Activated CD4-positive, CD25-positive, alpha-beta regulatory T cell (primary cell): ENCODE measurements around the gene GCNT2.
"Not testable (repeated sequence)": the region's sequence is repeated elsewhere in the genome, so short reads cannot be mapped to it uniquely, and the experiment has no call there.

ENCODE experiments used
- DNase-seq, 4 experiments: peaks; one replicate each; lab custom pipeline; 2025; lab: John Stamatoyannopoulos, UW

The GCNT2 gene

DNA sequence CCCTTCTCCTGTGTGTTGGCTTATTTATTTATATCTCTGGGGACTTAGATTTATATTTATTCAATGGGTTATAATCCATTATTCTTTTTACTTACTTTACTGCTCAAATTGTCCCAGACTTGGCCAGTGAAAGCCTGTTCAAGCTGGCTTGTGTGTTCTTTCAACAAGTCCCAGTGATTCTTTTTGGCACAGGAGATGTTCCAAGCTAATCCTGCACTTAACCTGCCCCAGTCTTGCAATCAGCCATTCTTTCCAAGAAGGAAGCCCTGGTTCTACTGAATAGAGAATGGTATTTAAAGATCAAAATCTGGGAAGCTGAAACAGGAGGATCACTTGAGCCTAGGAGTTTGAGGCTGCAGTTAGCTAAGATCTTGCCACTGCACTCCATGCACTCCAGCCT is 26.7 kb downstream of the GCNT2 start:
- DNase-seq: no peak

DNA sequence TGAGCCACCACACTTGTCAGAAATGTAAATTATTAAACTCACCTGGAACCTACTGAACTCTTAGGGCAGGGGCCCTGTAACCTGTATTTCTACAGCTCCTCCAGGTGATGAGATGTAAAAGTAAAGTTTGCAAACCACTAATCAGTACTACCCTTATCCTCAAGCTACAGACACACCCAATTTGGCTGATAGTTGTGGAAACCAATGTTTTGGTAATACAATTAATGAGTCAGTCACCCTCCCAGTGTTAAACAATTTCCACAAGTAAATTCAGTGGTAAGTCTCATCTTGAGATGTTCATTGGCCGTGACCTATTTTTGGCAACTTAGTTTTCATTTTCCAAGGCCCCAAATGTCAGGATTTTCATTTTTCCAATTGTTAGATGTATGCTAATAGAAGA is 29.6 kb downstream of the GCNT2 start:
- DNase-seq: no peak

DNA sequence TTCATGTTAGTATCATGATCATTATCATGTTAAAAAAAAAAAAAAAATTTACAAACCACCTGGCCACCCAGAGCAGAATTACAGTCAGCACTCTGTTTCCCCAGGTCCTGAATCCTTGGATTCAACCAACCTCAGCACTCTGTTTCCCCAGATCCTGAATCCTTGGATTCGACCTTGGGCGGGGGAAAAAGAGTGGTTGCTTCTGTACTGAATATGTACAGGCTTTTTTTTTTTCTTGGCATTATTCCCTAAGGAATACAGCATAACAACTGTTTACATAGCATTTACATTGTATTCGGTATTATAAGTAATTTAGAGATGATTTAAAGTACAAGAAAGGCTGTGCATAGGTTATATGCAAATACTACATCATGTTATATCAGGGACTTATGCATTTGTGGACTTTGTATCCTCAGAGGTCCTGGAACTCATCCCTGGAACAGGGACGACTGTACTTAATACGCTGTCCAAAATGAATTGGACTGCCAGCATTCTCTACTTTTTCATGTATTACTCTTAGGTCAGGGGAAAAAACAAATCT is 31.2 kb downstream of the GCNT2 start:
- DNase-seq: no peak

DNA sequence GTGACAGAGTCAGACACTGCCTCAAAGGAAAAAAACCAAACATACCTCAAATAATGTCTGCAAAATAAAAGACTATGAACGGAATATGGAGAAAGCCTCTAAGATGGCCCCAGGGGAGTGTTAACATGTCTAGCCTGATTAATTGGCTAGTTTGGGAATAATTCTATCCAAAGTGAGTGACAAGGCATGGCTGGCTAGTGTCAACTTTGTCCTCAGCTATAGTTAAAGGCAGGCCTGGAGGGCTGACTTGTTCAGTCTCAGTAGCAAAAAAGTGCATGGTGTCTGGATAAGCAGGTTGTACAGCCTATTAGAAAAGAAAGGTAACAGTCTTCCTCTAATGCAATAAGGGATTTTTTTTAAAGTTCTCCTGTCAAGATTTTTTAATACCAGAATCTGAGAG is 32.7 kb downstream of the GCNT2 start:
- DNase-seq: no peak

DNA sequence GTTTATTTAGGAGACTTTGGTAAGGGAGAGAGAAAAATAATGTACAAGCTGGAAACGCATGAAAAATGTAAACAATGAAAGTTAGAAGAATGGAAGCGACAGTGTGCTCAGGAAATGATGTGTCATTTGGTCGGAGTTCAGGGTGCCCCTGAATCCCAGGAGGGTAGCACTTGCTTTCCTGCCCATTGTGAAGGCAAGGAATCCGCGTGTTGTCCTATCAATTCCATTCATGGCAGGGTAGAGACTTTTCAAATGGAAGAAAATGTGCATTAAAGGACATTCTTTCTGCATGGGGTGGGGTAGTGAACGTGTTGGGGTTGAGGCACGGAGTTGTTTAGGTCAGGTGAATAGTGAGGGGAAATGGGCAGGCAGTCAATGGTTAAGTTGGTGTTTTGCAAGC is 33.7 kb downstream of the GCNT2 start:
- DNase-seq: no peak

DNA sequence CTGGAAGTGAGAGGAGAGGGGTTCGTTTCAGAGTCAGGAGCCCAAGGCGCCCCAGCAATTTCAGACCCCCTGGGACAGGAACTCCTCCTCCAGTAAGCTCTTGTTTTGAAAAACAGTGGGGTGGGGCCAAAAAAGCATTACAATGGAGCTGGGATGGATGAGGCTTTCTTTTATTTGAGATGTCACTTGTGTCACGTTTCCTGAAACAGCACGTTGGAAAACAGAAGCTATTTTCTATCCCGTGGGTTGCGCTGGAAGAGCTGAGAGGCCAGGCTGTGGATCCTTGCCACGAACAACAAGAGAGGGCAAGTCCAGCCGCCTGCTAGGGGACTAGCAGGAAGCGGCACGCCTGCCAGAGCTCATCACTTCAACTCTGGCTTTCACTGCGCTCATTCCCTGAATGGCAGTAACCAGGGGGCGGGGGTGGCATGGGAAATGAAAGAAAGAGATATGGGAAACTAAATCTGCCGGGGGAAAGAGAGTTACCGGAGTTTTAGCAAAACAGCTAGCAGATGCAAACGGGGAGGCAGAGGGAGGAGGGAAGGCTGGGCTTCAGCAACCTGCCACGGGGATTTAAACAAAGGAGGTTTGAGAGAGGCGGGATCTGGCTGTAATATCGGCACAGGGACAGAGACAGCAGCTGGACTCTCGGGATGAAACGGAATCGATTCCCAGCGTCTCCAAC is 34.6 kb downstream of the GCNT2 start:
- no peak for DNase-seq

DNA sequence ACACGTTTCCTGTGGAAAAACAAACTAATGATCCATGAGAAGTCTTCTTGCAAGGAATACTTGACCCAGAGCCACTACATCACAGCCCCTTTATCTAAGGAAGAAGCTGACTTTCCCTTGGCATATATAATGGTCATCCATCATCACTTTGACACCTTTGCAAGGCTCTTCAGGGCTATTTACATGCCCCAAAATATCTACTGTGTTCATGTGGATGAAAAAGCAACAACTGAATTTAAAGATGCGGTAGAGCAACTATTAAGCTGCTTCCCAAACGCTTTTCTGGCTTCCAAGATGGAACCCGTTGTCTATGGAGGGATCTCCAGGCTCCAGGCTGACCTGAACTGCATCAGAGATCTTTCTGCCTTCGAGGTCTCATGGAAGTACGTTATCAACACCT is 35.4 kb downstream of the GCNT2 start:
- DNase-seq: no peak

DNA sequence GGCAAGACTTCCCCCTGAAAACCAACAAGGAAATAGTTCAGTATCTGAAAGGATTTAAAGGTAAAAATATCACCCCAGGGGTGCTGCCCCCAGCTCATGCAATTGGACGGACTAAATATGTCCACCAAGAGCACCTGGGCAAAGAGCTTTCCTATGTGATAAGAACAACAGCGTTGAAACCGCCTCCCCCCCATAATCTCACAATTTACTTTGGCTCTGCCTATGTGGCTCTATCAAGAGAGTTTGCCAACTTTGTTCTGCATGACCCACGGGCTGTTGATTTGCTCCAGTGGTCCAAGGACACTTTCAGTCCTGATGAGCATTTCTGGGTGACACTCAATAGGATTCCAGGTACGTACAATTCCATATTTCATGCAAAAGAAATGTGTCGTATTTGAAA is 35.8 kb downstream of the GCNT2 start:
- no peak for DNase-seq

DNA sequence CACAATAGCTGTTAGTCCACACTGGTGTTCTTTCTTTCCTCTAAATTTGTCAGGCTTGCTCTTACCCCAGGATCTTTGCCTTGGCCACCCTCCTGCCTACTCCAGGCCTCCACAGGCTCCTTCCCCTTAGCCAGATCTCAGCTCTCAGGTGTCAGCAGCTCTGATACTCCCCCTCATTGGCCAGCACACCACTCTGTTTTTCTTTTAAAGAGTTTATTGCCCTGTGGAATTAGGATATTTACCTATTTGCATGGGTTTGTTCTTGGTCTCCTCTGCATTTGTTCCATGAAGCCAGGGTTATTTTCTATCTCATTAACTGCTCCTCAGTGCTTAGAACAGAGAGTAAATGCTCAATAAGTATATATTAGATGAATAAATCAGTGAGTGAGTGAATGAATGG is 36.8 kb downstream of the GCNT2 start:
- no peak for DNase-seq

DNA sequence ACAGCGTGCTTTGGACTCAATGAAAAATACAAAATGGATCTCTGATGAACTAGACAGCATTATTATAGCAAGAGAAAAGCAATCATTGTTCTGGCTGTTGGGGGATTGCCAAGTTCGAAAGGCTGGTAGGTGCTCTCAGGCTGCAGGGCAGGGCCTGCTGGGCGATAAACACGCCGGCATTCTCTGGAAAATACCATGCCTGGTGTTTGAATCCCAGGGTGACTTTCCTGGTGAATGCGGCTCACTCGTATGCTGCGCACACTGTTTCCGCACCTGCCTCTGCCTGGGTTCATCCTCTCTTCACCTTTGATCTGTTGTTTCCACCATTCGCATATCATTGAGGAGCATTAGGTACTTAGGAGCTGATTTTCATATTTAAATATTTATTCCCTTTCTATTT is 37.4 kb downstream of the GCNT2 start:
- DNase-seq: no peak

DNA sequence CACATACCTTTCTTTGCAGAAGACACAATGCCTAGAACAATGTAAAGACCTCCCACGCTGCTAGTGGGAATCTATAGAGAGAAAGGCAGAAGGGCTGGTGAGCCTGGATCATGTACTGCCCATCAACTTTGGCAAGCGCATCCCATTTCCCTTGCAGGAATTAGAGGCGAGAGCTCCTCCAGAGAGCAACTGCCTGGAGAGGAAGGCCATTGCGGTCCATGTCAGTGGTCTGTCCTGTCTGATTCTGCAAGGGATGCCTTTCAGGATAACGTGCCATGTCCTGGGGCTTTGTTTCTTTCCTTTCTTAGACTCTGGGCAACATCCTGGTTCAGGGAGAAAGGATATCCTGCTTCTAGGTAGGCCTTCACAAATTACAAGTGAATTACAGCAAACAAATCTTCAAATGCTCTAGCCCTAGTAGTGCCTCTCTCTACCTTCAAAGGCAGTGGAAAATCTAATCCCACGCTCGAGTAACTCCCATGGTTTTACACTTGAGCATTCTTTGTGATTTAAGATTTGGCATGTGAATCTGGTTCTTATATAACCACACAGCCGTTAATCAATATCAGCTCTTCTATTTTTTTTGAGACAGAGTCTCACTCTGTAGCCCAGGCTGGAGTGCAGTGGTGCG is 38.5 kb downstream of the GCNT2 start:
- no peak for DNase-seq

DNA sequence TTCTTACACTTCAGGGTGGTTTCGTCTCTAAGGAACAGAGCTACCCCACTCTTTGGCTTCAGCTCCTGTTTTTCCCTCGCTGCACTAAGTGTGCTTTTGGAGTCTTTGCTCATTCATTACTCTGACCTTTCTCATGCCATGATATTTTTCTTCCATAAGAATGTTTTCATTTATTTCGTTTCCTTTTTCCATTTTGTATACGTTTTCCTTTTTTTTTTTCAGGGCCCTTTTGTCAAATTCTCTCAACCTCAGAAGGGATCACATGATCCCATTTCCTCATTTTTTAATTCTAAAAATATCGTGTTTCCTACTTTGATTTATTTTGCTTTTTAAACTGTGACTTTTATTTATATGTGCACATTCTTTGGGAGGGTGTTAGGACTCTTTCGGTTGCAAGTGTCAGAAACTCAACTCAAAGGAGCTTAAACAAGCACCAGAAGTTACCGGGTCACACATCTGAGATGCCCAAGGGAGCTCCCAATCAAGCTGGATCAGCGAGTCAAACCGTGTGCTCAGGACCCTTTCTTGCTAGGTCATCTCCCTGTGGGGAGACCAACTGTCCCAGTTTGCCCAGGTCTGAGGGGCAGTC is 40.6 kb downstream of the GCNT2 start:
- no peak for DNase-seq

DNA sequence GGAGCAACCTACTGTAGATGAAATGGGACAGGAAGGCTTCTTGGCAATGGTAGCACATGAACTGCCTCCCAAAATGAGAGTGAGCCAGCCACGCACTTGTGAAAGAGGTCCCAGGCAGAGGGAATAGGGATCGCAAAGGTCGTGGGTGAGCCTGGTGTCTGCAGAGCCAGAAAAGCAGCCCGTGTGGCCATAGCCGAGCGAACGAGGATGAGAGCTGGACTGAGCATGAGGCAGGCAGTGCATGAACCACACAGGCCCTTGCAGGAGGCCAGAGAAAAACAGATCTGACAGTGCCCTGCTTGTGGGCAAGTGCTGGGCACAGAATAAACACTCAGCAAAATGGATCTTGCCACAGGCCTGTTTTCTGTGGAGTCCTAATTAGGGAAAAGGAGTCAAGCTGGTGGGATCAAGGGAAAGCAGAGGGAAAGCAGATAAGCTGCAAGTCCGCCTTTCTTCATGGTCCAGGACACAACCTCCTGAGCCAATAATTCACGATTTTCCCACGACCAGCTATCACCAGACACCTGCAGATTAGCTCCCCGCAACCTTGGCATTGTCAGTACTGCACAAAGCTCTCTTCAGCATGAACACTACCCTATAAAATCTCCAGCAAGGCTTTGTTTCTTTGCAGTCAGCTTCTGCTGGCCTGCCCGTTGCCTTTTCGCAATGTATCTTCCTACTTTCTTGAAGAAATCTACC is 44.0 kb downstream of the GCNT2 start:
- DNase-seq: no peak

DNA sequence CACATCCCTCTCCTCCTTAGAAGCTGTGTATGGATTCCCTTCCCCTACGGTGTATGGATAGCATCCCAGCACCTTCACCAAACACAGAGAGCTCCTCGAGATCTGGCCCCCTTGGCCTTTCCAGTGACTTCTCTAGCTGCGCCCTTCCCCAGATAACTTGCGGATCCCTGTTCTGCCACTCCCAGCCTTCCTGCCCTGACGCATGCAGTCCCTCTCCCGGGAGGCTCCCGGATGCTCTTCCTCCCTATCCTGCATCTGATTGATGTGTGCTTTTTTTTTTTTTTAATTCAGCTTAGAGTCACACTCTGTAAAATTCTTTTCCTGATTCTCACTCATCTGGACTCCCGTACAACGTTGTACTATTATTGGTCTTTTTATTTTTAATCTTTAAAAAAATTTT is 44.8 kb downstream of the GCNT2 start:
- DNase-seq: no peak

DNA sequence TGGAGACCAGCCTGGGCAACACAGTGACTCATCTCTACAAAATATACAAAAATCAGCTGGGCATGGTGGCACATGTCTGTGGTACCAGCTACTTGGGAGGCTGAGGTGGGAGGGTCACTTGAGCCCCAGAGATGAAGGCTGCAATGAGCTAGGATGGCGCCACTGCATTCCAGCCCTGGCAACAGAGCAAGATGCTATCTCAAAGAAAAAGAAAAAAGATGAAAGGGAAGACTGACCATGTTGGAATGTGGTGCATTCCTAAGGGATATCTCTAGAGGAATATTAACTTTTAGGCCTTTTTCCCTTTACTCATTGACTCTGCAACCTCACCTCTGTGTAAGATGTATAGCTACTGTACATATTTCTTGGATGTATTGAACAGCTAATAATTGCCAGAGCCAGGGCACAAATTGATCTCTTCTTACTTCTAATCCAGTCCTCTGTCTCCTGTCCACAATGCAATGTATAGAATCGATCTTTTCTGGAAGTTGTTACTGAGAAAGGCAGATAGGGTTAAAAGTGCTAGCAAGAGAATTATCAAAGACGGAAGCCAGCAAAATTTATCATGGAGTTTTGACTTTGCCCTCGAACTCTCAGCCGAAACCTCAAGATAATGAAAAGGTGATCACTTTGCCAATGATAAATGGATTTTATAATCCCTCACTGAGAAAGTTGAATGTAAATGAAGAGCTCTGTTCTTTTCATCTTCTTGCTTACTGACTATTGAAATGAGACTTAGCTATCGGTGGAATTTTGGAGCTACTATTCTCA is 46.3 kb downstream of the GCNT2 start:
- no peak for DNase-seq

DNA sequence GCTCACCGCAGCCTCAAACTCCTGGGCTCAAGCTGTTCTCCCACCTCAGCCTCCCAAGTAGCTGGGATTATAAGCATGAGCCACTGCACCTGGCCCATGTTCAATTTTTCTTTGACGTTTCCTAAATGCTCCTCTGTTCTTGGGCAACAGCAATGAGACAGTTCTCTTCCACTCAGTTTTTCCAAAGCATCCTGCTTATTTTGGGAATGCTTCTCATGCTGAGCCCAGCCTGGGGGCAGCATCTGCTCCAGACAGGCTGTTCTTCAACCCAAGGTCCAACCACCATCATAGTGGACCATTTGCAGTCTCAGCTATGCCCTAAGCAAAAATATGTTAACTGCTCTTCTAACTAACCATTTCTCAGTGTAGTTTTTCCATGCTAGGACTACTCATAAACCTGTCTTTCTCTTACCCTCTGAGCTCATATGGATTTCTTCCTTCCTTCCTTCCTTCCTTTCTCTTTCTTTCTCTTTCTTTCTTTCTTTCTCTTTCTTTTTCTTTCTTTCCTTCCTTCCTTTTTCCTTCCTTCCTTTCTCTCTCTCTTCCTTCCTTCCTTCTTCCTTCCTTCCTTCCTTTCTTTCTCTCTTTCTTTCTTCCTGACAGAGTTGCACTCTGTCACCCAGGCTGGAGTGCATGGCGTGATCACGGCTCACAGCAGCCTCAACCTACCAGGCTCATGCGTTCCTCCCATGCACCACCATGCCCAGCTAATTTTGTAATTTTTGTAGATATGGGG is 48.4 kb downstream of the GCNT2 start:
- no peak for DNase-seq

DNA sequence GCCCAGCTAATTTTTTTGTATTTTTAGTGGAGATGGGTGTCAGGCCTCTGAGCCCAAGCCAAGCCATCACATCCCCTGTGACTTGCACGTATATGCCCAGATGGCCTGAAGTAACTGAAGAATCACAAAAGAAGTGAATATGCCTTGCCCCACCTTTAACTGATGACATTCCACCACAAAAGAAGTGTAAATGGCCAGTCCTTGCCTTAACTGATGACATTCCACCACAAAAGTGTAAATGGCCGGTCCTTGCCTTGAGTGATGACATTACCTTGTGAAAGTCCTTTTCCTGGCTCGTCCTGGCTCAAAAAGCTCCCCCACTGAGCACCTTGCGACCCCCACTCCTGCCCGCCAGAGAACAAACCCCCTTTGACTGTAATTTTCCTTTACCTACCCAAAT is 54.4 kb downstream of the GCNT2 start:
- DNase-seq: not testable (repeated sequence)

DNA sequence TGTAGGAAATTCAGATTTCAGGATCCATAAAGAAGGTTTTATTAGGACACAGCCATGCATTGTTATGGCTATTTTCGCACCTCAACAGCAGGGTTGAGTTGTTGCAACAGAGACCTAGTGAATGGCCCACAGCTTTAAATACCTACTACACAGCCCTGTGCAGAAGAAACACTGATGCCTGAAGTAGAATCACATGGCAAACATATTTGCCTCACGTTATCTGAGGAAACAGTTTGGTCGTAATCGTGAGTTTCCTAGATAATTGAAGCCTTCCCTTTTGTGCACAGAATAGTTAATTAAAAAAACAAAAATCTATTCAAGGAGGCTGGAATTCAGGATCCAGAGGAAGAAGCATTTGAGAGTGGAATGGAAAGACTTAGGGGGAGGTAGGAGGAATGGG is 55.1 kb downstream of the GCNT2 start:
- DNase-seq: no peak

DNA sequence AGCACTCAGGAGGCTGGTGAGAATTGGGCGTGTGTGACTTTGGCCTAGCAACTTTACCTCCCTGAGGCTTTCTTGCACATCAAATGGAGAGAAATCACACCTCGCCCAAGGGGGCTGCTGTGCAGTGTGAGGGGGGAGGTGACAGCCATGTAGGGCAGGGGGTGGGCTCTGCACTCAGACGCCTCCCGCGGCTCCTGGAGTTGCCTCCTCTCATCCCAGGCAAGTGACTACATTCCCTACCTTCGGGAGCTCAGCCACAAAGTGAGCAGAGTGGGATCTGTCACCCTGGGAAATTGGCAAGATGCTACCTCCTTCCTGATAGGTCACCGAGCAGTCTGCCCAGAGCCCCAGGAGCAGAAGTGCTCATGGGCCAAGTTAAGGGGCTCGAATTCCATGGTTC is 56.0 kb downstream of the GCNT2 start:
- no peak for DNase-seq

DNA sequence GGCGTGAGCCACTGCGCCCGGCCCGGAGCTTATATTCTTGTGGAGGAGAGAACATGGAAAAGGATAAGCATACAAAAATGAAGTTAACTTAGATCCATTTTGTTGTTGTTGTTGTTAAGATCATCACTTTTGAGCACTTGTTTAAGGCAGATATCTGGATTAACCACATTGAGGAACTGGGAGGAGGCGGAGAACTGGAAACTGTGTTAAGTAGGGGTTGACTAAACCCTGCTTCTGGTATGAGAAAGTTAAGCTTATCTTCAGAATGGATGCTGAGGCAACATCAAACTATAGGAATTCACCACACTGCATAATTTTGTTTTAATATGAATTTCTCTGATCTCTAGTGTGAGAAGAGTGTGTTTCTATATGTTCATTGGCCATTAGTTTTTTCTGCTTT is 57.6 kb downstream of the GCNT2 start:
- DNase-seq: no peak

DNA sequence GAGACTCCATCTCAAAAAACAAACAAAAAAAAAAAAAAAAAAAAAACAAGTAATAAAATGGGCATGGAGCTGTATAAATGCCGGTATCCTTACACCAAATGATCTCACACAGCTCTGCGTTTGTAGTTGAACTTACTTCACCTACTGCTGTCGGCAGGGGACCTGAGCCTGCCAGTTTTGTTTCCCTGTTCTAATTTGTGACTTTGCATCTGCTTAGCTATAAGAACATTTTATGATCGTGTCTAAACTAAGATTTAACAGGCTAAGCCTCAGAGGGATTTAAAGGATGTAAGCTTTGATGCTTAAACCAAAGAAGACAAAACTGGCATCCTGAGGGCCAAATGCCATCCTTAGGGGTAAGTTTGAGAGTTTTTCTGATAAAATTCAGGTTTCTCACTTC is 58.7 kb downstream of the GCNT2 start:
- no peak for DNase-seq
